HG03378 (cell line): Measurements from ENCODE around the gene SH3TC2.

Experiments
- ATAC-seq: cut with Tn5 transposase; IDR thresholded peaks from one replicate; pipeline ENCODE4 v1.9.1; 2021; ENCODE audit warnings: mild to moderate bottlenecking, moderate library complexity; ENCODE audit not compliant: unreplicated experiment

The SH3TC2 gene

GRCh38 chr5:149030838-149031397 is 31.9 kb downstream of the SH3TC2 start:
- ATAC-seq, result no peak

- no peak for ATAC-seq
Measured at GRCh38 chr5:149030392-149030791, 32.5 kb downstream of the SH3TC2 start.

DNA sequence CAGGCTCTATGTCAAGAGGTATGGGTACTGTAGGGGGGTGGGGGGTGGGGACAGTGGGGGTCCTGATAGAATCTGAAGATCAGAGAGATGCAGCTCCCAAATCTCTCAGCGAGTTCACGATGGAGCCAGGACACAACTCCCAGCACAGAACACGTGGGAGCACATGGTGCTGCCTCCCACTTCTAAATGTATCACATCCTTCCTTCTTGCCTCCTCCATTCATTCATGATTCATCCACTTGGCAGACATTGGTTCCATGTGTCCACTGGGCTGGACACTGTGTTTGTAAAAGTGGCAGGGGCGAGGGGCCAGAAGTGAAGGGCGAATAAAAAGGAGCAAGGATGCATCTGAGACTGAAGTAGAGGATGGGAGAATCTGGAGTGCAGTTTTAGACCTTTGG is 33.9 kb downstream of the SH3TC2 start:
- ATAC-seq, result no peak

- no peak for ATAC-seq
Measured at GRCh38 chr5:149028161-149028560, 34.7 kb downstream of the SH3TC2 start.

DNA sequence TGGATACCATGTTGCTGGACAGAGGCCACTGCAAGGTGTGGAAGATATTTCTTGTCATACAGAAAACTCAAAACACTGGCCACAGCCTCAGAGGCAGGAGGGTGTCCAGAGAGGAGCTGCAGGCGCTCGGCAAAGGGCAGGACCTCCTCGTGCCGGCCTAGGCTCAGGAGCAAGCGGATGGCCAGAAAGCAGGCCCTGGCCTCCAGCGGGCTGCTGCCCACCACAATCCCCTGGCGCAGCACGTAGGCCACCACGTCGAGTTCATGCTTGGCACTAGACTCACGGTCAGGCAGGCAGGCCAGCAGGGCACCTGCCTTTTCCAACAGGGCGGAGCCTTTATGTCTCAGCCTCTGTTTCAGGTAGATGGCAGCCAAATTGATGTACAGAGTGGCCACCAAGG is 35.2 kb downstream of the SH3TC2 start:
- ATAC-seq, result no peak

GRCh38 chr5:149024943-149025342 is 37.9 kb downstream of the SH3TC2 start:
- no peak for ATAC-seq

GRCh38 chr5:149024477-149024876 is 38.4 kb downstream of the SH3TC2 start:
- no peak for ATAC-seq

GRCh38 chr5:149022200-149022599 is 40.7 kb downstream of the SH3TC2 start:
- no peak for ATAC-seq

DNA sequence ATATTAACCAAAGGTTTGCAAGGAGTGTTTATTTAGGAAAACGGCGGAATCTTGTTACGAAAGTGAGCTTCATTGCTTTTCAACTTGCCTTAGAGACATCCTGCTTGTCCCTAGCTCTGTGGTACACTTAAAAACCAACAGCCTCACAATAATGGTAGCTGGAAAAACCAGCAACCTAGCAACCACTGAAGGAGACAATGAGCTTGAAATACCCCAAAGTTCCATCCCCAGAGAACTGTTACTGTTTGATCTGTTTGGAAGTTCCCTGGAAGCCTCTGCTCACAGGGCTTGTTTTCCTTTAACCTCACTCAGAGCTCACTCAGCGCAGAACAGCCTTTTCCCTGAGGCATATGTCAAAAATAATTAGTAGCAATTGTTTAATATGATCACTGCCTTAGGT is 43.2 kb downstream of the SH3TC2 start:
- ATAC-seq, result no peak

- ATAC-seq, result no peak
Measured at GRCh38 chr5:149018909-149019443, 43.9 kb downstream of the SH3TC2 start.

GRCh38 chr5:149017636-149018035 is 45.2 kb downstream of the SH3TC2 start:
- no peak for ATAC-seq

- ATAC-seq, result no peak
Measured at GRCh38 chr5:149015561-149015960, 47.3 kb downstream of the SH3TC2 start.

GRCh38 chr5:149015126-149015525 is 47.7 kb downstream of the SH3TC2 start:
- ATAC-seq, result no peak

DNA sequence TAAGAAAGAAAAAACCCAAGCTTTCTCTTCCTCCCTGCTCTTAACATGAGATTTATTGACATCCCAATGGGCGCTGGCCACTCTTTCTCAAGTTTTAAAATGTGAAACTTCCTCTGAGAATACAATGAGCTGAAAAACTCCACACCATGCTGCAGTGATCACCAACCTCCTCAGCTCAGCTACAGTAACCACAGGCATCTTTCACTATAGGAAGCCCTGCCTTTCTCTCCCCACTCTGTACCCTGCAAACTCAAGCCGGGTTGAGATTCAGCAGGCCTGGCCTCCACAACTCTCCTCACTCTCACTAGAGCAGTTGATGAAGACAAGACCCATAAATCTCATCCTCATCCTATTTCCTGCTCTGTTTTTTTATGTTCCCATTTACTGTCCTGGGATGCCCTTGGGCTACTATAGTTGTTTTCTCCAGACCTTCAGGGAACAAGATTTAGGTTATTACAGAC is 48.3 kb downstream of the SH3TC2 start:
- ATAC-seq, result no peak

DNA sequence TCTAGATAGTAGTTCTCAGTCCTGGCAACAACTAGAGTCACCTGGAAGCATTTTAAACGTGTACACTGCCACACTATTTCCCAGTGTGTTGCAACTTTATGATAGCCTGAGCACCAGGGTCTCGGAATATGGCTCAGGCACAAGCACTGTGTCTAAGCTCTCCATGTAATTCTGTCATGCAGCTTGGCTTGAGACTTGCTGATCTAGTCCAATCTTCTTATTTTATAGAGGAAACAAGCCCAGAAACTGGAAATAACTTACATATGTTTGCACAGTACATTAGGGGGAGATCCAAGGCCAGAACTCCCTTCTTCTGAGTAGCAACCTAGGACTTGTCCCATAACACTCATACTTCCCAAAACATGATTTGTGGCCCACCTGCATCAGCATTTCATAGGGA is 49.1 kb downstream of the SH3TC2 start:
- ATAC-seq, result no peak

DNA sequence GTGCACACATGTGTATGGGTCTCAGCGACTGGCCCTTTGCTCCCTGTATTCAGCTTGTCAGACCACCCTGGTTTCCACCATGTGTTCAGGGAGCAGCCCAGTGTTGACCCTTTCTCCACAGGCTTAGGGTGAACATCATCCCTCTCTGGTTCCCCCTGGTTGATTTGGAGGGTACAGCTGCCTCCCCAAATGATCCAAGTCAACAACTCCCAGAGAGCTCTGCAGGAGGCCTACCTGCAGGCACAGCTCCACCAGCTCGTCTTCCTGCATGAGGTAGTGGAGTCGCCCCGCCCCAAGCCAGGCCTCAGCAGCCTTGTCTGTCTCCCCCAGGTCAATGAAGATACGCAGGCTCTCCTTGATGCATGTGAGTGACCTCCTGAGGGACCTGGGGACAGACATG is 50.5 kb downstream of the SH3TC2 start:
- ATAC-seq, result no peak

DNA sequence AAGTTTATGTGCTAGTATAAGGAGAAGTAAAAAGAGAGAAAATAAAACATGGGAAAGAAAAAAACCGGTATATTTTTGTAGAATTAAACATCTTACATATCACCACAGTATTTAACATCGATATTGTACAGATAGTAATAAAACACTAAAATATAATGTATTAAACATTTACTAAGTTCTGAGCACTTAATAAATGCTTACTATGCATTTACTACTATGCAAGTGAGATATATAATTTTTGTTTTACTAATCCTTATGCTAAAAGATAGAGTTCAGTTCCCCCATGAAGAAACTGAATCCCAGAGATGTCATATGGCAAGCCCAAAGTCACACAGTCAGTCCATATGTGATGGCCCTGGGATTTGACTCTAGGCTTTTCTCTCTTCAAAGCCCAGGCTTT is 51.1 kb downstream of the SH3TC2 start:
- no peak for ATAC-seq

GRCh38 chr5:149011084-149011483 is 51.8 kb downstream of the SH3TC2 start:
- ATAC-seq, result no peak

DNA sequence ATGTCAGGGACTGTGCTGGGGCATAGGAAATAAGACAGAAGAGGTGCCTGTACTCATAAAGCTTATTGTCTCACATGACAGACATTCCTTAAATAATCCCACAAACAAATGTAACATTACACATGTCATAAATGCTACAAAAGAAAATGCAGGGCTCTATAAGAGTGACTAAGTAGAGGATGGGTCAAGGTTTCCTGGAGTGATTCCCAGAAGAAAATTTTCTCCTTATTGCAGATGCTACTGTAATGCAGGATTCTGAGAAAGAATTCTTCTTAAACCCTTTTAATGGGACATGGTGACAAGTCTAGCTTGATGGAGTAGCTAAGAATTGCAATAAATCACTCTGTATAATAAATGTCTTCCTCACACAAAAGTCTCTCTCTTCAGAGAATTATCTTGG is 55.7 kb downstream of the SH3TC2 start:
- ATAC-seq, result no peak

GRCh38 chr5:149006426-149006825 is 56.4 kb downstream of the SH3TC2 start:
- no peak for ATAC-seq

DNA sequence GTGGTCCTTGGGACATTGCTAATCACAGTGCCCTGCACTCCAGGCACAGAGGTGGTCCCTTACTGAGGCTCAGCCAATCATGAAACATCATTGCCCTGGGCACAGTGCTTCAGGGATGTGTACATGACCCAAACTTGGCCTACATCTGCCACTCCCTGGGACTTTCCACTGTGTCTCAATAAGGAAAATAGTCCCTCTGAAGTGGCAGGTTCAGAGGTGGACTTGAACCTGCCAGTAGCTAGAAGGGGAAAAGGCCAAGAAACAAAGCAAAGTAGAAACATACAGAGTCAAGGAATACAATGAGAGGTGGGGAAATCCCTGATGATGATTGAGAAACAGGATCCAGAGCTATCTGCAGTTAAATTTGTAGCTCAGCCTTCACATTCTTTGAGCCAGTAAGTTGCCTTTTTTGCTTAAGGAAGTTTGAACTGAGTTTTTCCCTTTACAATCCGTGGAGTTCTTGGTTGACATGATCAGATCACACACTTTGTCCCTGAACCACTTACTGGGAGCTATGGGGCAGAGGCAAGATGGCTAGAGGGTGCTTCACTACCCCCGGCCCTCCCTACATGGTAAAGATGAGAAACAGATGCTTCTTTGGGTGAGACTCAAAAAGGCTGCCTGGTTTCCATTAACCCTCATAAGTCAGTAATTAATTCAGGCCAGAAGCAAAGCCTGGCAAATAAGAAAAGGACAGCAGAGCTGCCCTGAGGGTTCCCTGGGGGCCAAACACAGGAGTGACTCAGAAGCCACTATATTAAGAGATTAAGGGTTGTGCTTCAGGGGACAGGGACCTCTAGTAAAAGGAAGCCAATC is 57.6 kb downstream of the SH3TC2 start:
- no peak for ATAC-seq

DNA sequence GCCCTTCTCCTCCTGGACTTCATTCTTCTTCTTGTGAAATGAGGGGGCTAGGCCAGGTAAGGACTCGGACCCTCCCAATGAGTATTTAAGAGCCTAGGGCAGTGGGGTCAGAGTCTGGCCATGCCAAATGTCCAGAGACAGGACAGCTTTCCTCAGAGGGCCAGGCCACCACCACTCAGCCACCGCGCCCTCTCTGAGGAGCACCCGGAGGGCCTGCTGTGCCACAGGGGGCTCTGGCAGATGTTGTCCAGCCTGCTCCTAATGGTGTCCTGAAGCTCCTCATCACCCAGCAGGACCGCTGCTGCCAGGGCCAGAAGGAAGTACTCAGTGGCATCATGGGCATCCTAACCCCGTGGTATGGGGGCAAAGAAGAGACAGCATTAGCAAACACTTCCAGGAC is 58.3 kb downstream of the SH3TC2 start:
- no peak for ATAC-seq
